GM19035 (cell line): ENCODE results near the gene KCNIP1.
"Not testable (repeated sequence)": the region's sequence is repeated elsewhere in the genome, so short reads cannot be mapped to it uniquely, and the experiment has no call there.

ENCODE experiments used
- ATAC-seq: cut with Tn5 transposase; IDR thresholded peaks from one replicate; pipeline ENCODE4 v1.9.1; 2021; ENCODE audit not compliant: unreplicated experiment

Gene KCNIP1

GRCh38 chr5:170746075-170746960, 242.5 kb downstream of the KCNIP1 start:
- no peak for ATAC-seq

- ATAC-seq, result no peak
Measured at GRCh38 chr5:170746961-170747340, 243.1 kb downstream of the KCNIP1 start.

- no peak for ATAC-seq
Measured at GRCh38 chr5:170747357-170747756, 243.5 kb downstream of the KCNIP1 start.

- ATAC-seq, result no peak
Measured at GRCh38 chr5:170747851-170748250, 244.0 kb downstream of the KCNIP1 start.

- ATAC-seq, result no peak
Measured at GRCh38 chr5:170748951-170749471, 245.2 kb downstream of the KCNIP1 start.

GRCh38 chr5:170749911-170750431, 246.2 kb downstream of the KCNIP1 start:
- no peak for ATAC-seq

GRCh38 chr5:170750791-170751190, 247.0 kb downstream of the KCNIP1 start:
- ATAC-seq, result no peak

GRCh38 chr5:170751631-170752030, 247.8 kb downstream of the KCNIP1 start:
- no peak for ATAC-seq

GRCh38 chr5:170752257-170753215, 248.7 kb downstream of the KCNIP1 start:
- ATAC-seq, result no peak

- ATAC-seq, result no peak
Measured at GRCh38 chr5:170753311-170753710, 249.5 kb downstream of the KCNIP1 start.

- not testable (repeated sequence) for ATAC-seq
Measured at GRCh38 chr5:170754508-170754907, 250.7 kb downstream of the KCNIP1 start.

- no peak for ATAC-seq
Measured at GRCh38 chr5:170755679-170756456, 252.0 kb downstream of the KCNIP1 start.

GRCh38 chr5:170756691-170757090, 252.9 kb downstream of the KCNIP1 start:
- ATAC-seq, result no peak

- peak; percentile 66 for ATAC-seq
Measured at GRCh38 chr5:170757182-170757601, 253.4 kb downstream of the KCNIP1 start.

GRCh38 chr5:170757669-170758068, 253.8 kb downstream of the KCNIP1 start:
- ATAC-seq, result no peak

GRCh38 chr5:170758481-170758880, 254.7 kb downstream of the KCNIP1 start:
- no peak for ATAC-seq

- no peak for ATAC-seq
Measured at GRCh38 chr5:170760113-170760512, 256.3 kb downstream of the KCNIP1 start.

GRCh38 chr5:170761048-170761707, 257.4 kb downstream of the KCNIP1 start:
- no peak for ATAC-seq

- ATAC-seq, result no peak
Measured at GRCh38 chr5:170761708-170762066, 257.9 kb downstream of the KCNIP1 start.

GRCh38 chr5:170762298-170762697, 258.5 kb downstream of the KCNIP1 start:
- ATAC-seq, result not testable (repeated sequence)
